ENCODE measurements around the gene ZNF664.

- TF ChIP-seq CTCF (IDR thresholded peaks at IDR 0.05; ENCODE audit: low read depth, low read length) (no peak), EZH2phosphoT487 (IDR thresholded peaks at IDR 0.05; ENCODE audit: low read depth) (no peak)
Observed at GRCh38 chr12:123948401-123948795, 24.6 kb upstream of the ZNF664 start.
